ENCODE results near the gene RPTOR. TPM values are rescaled to one million over a fixed set of nuclear protein-coding genes. Genes with fewer than 3 reads are reported as not detected.
A peak's percentile ranks its signal among the peaks of the same experiment; 100 is the strongest.

Gene RPTOR
- total and polyA plus RNA-seq, 2 donors (not counting 3 experiments of a cell fraction or from before 2014, with no cell fraction given), result 10.7 to 41.8 TPM

GRCh38 chr17:80588702-80589383 is 44.2 kb downstream of the RPTOR start:
- peaks cover 4% of the 10 kb centered on the region for H4K20me1 ChIP-seq (replicated peaks; ENCODE audit: control insufficient read depth, extremely low read depth, insufficient read depth, low read length)
- H3K4me3 ChIP-seq (replicated peaks in 1 of 3; ENCODE audit: insufficient read depth in 1 of 3, low read depth in 1 of 3, low read length in 3 of 3), result no peak overlapping the region
- H3K79me2 ChIP-seq (ENCODE audit: control insufficient read depth, insufficient read depth, low read length), result peaks cover 58% of the 10 kb centered on the region
- no TSS peak for BruUV-seq (replicated peaks)
- DNase-seq (ENCODE audit: low read depth, low spot score) (no peak), FAIRE-seq (peak; percentile 18)
- no peaks in the 10 kb centered on the region for H3K36me3 ChIP-seq (ENCODE audit: control insufficient read depth in 2 of 2, extremely low read depth in 1 of 2, insufficient read depth in 2 of 2, low read length in 2 of 2)
- no peak overlapping the region for H3K4me2 ChIP-seq (ENCODE audit: insufficient read depth, low read length)
- no peaks in the 10 kb centered on the region for H3K9me1 ChIP-seq (replicated peaks; ENCODE audit: control insufficient read depth, extremely low read depth, insufficient read depth, low read length)
- no peak overlapping the region for H3K9ac ChIP-seq (replicated peaks; ENCODE audit: extremely low read depth, insufficient read depth, low read length)
- H3K9me3 ChIP-seq (replicated peaks; ENCODE audit: control insufficient read depth, insufficient read depth, low read length), result no peaks in the 10 kb centered on the region
- no peak for TF ChIP-seq CTCF (IDR thresholded peaks at IDR 0.05; ENCODE audit: extremely low read depth in 1 of 2, insufficient read depth in 1 of 2, low read depth in 1 of 2, low read length in 2 of 2)
- no peak for TF ChIP-seq FOS (IDR thresholded peaks at IDR 0.05; ENCODE audit: borderline replicate concordance, insufficient read depth, low read length)
- TF ChIP-seq MAX (IDR thresholded peaks at IDR 0.05; ENCODE audit: insufficient read depth, insufficient read length), result no peak
- no peak for TF ChIP-seq JUN (IDR thresholded peaks at IDR 0.05; ENCODE audit: borderline replicate concordance, insufficient read depth, insufficient read length, low read depth)
- TF ChIP-seq EZH2 (IDR thresholded peaks at IDR 0.05; ENCODE audit: borderline replicate concordance, low read depth, low read length, severe bottlenecking), result no peak
- TF ChIP-seq POLR2AphosphoS5 (IDR thresholded peaks at IDR 0.05; ENCODE audit: insufficient read depth, low read depth, low read length), result no peak
- no peak overlapping the region for H3K27ac ChIP-seq (ENCODE audit: insufficient read depth, low read depth, low read length)
- POLR2A ChIA-PET, result no interaction called here
- dilution Hi-C loops (cut with MboI; ENCODE audit: extremely low pct_ligation_motif_present, low sequenced_read_pairs), result no loop called here
- intact Hi-C loops (cut with micrococcal nuclease), result no loop called here
- no peak overlapping the region for H2AFZ ChIP-seq (ENCODE audit: low read depth, low read length)
- H3K27me3 ChIP-seq (ENCODE audit: control insufficient read depth in 2 of 2, insufficient read depth in 2 of 2, low read length in 2 of 2), result no peaks in the 10 kb centered on the region
- H3K4me1 ChIP-seq (ENCODE audit: control insufficient read depth, extremely low read depth, insufficient read depth, low read length), result no peaks in the 10 kb centered on the region
- CTCF ChIA-PET, result no interaction called here

All from endothelial cell of umbilical vein (primary cell).